GDM1 (cell line): ENCODE measurements around the gene RPP14.
A peak's percentile ranks its signal among the peaks of the same experiment; 100 is the strongest.

Source experiments
- DNase-seq: peaks from one replicate; lab custom pipeline; 2025; lab: John Stamatoyannopoulos, UW

RPP14 gene

DNA sequence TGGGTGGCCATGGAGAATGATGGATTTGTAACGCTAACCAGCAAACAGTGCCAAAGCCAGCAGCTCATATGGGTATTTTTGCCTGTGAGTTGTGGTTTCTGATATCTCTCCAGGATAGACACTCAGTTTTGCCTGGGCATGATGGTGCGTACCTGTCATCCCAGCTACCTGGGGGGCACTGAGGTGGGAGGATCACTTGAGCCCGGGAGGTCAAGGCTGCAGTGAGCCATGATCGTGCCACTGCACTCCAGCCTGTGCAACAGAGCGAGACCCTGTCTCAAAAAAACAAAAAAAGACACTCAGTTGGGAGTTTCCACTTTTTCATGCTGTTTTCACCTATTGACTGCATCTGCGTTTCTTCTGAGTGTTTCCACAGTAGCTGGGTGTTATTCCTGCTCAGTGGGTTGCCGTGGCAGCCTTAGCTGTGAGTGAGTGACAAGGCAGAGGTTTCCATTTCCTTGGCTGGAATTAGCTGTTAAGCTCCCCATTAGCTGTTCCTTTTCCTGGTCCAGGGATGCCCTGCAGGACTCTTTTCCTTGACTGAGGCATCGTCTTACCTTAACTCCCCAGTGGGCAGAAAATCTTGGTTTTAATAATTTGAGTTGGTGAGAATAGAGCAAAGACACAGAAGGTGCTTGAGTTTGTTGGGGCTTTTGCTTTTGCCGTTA, 14.2 kb upstream of the RPP14 start:
- DNase-seq, result no peak

DNA sequence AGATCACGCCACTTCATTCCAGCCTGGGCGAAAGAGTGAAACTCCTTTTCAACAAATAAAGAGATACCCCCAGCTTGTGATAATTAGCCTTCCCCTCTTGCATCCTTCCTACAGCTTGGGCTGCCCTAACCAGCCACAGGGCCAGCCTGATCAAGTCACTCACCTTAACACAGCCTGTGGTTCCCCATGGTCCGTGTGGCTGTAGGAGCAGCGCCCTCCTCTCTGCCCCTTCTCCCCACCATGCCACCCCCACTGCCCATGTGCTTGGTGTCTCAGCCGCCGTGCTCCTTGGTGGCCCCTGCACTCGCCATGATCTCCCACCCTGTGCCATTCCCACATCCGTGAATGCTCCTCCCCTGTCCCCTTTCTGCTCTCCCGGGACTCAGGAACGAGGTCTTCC, 13.2 kb upstream of the RPP14 start:
- DNase-seq, result no peak

DNA sequence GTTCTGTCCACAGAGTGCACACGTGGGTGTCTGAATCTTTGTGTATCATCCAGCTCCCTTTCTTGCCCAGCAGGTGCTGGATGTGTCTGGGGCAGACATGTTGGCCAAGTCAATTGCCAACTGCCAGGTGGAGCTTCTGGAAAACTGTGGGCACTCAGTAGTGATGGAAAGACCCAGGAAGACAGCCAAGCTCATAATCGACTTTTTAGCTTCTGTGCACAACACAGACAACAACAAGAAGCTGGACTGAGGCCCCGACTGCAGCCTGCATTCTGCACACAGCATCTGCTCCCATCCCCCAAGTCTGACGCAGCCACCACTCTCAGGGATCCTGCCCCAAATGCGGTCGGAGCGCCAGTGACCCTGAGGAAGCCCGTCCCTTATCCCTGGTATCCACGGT, 12.5 kb upstream of the RPP14 start:
- no peak for DNase-seq

DNA sequence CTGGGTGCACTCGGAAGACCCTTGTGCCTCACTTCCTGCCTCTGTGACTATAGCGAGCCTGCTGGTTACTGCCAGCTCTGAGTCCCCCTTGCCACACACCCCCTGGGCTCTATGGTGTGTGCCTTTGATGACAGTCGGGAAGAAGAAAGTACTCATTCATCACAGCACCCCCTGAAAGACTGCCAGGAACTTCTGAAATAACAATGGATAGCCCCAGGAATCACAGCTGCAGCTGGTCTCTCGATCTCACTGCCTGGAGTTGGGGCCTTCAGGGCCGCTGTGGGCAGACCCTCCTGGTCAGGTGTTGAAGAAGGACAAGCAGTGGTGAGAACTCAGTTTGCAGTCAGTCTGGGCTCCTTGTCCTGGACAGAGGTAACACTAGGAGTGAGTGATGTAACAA, 9.8 kb upstream of the RPP14 start:
- no peak for DNase-seq

DNA sequence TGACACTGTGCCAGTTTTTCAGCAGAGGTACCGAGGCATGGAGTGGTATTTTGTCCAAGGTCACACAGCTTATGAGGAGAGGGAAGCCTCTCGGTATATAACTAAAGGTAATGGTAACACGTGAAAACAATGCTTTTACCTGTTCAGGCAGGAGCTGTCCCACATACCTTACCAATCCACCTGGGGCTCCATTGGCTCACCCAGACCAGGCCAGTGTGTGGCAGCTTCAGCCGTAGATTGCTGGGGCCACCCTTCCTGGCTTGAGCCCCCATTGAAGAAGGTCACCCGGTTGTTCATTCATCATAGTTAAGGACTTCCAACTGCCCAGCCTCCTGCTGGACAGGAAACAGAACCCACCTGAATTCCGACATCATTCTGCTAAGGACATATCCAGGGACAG, 9.2 kb upstream of the RPP14 start:
- no peak for DNase-seq

DNA sequence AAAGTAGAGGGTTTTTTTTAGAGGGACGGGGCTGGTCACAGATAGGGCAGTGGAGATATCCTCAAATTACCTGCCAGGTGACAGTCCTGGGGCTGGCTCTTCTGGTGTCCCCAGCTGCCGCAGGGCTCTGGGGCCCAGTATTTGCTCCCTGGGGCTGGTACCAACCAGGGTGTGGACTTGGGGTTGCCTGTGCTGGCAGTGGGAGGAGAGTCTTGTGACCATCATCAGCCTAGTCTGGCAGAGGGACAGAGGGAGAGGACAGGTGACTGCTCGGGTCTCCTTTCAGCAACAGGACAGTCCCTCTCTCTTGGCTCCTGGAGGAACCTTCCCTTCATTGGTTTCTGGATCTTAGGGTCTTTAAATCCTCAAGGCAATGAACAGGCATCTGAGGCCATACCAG, 7.9 kb upstream of the RPP14 start:
- DNase-seq, result no peak

DNA sequence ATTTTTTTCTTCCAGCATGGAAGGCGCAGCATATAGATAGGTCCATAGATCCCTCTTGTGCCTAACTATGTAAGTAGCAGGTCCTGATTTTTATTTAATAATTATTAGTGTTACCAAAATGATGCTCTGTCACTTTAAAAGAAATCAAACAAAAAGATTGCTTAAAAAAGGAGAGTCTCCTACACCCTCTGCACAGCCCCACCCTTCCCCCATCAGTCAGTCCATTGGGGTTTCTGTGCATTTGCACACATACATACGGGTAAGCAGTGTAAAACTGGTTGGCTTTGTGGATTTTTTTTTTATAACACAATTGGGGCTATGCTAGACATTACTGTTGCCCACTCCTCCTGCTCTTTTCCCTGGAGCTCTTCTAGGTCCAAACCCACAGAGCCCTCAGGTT, 7.0 kb upstream of the RPP14 start:
- DNase-seq, result no peak

DNA sequence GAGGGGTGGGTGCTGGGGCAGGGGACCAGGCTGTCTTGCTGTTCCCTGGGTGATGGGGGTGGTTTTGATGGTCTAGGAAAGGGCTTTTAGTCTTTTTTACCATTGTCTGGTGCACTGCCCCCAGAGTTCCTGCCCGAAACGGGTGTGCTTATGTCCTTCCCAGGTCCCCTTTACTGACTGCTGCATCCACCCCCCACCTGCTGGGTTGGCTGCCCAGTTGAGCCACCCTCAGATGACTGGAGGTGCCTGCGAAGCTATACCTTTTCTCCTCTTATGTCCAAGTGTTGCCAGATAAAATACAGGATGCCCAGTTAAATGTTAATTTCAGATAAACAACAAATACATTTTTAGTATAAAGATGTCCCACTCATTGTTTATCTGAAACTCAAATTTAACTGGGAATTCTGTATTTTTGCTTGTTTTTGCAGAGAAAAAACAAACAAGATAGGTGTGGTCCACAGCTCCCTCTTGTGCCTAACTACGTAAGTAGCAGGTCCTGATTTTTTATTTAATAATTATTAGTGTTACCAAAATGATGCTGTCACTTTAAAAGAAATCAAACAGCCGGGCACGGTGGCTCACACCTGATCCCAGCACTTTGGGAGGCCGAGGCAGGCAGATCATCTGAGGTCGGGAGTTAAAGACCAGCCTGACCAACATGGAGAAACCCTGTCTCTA, 6.1 kb upstream of the RPP14 start:
- no peak for DNase-seq

DNA sequence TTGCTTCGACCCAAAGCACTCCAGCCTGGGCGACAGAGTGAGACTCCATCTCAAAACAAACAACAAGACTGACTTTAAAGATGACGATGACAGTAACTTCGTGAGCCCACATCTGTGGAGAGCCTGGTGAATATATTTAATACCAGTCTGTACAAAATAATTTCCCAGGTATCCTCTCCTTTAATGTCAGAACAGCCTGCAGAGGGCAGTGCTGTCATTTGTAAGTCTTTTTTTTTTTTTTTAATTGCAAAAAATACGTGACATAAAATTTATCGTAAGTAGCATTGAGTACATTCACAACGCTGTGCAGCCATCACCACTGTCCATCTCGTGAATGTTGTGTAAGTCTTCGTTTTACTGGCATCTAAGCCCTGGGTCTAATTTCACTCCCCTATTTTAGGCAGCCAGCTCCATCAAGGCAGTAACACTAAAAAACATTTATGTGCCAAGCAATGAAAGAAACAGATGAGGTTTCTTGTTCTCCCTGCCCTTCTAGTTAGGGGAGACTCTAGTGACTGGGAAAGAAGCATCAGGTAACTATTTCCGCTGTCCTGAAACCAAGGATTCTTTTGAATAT, 1.7 kb downstream of the RPP14 start:
- DNase-seq, result peak; percentile 27

DNA sequence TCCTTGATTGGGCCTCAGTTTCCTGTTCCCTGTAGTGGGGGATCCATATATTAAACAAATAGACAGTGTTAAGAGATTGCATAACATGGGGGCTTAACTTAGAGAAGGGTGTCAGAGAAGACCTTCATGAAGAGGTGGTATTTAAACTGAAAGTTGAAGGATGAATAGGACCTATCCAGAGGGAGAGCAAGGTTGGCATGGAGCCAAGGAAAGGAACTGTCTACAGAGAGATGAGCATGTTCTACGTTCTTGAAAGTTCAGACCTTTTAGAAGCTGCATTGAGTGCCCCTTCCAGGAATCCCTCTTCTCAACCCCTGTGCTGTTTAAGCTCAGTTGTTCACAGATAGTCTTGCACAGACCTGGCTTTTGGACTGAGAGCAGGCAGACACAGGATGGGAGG, 2.7 kb downstream of the RPP14 start:
- DNase-seq, result no peak

DNA sequence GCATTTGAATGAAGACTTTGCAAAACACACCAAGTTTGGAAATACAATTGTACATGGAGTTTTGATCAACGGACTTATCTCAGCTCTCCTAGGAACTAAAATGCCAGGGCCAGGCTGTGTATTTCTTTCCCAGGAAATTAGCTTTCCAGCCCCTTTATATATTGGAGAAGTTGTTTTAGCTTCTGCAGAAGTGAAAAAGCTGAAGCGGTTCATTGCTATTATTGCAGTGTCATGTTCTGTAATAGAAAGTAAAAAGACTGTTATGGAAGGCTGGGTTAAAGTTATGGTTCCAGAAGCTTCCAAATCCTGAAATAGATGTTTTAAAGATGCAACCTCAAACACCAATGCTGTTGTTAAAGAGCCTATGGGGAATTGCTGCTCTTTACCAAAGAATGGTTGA, 11.8 kb downstream of the RPP14 start:
- DNase-seq, result no peak

DNA sequence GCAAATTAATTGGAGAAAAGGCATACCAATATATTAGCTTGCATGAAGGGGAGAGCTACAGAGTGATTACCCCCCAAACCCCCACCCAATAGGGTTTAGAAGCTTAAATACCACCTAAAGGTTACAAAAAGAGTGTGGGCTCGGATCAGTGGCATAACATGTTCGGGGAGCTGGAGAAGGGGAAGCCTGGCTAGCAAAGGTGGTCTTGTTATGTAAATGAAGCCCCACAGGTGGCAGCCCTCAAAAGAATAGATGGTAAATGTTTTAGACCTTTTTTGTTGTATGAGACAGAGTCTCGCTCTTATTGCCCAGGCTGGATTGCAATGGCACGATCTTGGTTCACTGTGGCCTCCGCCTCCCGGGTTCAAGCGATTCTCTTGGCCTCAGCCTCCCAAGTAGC, 15.7 kb downstream of the RPP14 start:
- DNase-seq, result no peak

DNA sequence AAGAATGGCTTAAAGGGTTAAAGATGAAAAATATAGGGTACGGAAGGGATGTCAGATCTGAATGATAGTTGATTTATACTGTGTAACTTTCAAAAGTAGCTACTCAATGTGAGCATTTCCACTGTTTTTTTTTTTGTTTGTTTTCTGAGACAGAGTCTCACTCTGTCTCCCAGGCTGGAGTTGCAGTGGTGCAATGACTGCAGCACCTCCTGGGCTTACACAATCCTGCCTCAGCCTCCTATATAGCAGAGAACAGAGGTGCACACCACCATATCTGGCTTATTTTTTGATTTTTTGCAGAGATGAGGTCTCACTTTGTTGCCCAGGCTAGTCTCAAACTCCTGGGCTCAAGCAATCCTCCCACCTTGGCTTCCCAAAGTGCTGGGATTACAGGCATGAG, 16.7 kb downstream of the RPP14 start:
- no peak for DNase-seq

DNA sequence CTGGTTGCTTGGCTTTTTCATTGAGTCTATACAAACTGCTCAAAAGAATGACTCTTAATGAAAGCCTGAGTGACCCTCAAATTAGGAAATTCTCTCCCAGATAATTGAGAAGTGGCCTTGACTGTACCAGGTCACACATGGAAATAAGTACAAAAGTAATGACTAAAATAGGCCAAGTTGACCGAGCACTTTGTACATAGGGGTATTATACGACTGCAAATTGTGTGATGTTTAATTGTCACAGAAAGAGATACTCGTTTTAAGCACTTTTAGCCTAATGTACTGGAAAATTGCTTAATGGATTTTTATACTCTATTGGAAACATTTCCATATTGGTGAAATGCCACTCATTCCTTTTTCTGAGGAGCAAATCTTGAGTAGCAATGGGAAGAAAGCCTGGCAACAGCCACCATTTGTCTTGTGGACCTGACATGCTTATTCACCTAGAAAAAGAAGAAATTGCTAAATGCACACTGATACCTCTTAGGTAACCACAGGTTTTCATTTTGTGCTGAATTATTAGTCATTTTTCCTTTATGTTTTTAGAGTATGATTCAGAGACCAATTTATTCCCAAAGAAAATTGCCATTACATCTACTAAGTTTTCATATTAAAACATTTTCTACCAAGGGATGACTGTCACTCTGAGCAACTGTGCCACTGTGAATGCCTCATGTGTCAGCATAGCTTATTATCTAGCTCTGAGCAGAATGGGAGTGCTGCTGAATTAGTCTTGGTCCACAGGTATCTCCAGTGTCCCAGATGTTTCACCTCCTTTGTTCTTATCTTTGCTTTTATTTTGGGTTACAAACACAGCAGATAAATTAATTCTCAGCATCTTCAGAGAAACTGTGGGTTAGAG, 17.7 kb downstream of the RPP14 start:
- DNase-seq, result no peak

DNA sequence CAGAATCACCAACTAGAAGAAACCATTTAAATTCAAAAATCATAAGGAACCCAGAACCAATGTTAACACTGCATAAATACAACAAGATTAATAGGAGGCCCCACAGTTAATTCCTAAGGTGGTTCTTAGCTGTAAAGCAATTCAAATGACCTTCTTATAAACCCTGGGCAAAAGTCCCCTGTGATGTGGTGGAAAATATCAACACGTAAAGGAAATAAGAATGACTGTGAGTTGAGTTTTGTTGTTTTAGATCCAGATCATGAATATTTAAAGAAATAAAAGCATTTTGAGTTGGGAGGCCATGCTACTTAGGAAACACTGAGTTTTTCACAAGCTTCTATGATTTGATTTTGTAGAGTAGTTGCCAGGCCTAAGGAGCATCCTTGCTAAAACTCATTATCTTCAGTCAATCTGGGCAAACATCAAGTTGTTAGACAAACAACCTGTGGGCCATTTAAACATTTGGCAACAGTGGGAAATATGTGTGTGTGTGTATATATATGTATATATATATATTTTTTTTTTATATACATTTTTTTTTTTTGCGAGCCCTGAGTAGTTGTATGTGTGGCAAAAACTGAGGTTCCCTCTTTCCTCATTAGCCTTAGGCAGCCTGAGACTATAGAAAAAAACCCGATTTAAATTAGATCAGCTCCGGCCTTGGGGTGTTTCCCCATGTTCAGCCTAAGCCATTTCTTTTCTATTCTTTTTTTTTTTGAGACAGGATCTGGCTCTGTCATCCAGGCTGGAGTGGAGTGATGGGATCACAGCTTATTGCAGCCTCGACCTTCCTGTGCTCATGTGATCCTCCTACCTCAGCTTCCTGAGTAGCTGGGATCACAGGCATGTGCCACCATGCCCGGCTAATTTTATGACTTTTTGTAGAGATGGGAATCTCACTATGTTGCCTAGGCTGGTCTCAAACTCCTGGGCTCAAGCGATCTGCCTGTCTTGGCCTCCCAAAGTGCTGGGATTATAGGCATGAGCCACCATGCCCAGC, 18.6 kb downstream of the RPP14 start:
- no peak for DNase-seq

DNA sequence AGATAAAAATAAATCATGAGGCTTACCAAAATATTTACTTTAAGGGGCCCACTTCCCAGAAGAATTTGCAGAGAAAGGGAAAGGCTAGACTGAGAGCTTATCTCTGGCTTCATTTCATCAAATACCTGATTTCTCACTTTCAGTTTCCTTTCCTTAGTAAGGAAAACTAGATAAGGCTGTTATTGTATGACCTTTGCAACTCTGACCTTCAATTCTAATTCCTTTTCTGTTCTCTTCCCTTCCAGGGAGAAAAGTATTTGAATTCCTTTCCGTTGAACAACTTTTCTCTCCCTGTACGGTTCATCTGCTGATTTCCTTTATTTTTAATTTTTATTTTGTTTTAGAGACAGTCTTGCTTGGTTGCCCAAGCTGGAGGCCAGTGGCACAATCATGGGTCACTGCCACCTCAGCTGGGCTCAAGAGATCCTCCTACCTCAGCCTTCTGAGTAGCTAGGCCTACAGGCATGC, 19.5 kb downstream of the RPP14 start:
- DNase-seq, result no peak

DNA sequence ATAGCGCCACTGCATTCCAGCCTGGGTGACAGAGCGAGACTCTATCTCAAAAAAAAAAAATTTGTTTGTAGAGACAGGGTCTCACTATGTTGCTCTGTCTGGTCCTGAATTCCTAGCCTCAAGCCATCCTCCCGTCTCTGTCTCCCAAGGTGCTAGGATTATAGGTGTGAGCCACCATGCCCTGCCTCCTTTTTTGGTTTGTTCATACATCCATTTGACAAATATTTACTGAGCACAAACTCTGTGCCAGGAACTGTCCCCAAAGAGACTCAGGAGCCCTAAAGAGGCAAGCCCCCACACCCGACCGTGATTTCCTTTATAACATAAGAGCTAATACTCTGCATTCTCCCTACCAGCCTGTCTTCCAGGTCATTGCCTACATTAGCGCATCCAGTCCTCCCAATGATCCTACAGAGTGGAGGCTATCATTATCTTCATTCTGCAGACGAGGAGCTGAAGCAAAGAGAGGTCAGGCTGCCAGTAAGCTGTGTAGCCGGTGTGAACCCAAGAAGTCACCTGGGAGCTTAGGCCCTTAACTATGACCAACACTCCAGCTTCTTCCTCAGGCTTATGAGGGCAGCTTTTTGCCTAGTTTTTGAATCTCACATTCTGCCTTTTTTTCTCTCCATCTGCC, 20.3 kb downstream of the RPP14 start:
- DNase-seq, result no peak

DNA sequence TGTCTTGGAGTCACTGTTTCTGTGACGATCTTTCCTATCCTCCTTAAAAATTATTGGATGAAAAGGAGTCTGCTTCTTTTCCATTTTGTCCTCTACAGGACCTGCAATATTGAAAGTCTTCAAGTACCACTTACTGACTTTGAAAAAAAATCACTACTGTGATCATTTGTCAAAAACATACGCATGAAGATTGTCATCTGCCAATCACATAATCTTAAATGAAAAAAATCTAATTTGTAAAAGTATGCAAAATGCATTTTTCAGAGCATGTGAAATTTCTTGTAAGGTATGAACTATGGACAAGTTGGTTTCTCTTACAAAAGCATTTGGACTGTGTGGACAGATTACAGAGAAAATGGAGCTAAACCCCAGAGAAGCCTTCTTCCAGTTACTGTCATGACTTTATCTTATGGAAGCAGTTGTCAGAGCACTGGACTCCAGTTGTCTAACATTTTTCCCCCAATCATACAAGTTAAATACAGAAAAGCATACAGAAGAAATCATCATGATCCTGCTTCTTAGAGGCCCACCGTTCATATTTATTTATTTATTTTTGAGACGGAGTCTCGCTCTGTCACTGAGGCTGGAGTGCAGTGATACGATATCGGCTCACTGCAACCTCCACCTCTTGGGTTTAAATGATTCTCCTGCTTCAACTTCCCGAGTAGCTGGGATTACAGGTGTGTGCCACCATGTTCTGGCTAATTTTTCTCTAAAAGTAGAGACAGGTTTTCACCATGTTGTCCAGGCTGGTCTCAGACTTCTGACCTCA, 23.3 kb downstream of the RPP14 start:
- DNase-seq, result no peak

DNA sequence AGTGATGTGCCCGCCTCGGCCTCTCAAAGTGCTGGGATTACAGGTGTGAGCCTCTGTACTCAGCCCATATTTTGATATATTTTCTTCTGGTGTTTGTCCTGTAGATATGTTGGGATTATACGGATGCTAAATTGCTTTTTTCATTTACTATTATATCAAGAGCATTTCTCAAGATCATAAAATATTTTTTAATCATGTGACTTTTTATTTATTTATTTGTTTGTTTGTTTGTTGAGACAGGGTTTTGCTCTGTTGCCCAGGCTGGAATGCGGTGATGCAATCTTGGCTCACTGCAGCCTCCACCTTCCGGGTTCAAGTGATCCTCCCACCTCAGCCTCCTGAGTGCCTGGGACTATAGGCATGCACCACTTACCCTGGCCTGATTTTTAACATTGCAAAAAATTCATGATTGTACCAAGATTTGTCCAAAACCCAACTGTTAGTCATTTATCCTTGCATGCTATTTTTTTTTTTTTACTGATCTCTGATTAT, 23.9 kb downstream of the RPP14 start:
- DNase-seq, result no peak

DNA sequence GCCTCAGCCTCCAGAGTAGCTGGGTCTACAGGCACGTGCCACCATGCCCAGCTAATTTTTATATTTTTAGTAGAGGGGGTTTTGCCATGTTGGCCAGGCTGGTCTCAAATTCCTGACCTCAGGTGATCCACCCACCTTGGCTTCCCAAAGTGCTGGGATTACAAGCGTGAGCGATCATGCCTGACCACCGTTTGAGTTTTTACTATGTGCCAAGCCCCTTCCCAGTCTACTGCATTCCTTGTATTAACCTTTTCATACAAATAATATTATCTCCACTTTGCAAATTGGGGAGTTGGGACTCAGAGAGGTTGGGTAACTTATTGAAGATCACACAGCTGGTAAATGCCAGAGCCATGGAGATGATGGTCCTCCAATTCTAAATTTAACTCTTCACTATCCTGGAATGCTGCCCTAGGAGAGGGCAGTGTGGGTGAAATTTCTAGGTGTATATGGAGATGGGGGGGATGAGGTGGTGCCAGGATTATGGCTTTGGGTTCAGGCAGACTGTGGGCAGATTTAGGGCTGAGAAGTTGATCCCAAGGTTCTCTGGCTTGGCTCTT, 25.6 kb downstream of the RPP14 start:
- DNase-seq, result no peak
